Measurements from ENCODE around the gene SLC17A3. TPM values are rescaled to one million over a fixed set of nuclear protein-coding genes. Genes with fewer than 3 reads are reported as not detected.

The SLC17A3 gene
- total RNA-seq (2014; rRNA removed; shearing (Covaris generic)), result not detected in 2 replicates

- no peak for DNase-seq
- H3K36me3 ChIP-seq (replicated peaks; ENCODE audit: control insufficient read depth, insufficient read depth, low read length), result no peaks in the 10 kb centered on the region
- H3K4me3 ChIP-seq (ENCODE audit: insufficient read depth, low read depth, low read length), result no peak within 1 kb of the TSS
- H3K27me3 ChIP-seq (ENCODE audit: control insufficient read depth, insufficient read depth, low read length), result no peaks in the 10 kb centered on the region
Measured at GRCh38 chr6:25874118-25874517, at the start of gene SLC17A3. SLC17A3 (minus strand) TSS chr6:25874243; CDS start chr6:25868387, 5,856 bp downstream.

GRCh38 chr6:25922301-25922700 lies 48.3 kb upstream of the SLC17A3 start:
- Histone ChIP-seq H3K4me3 (ENCODE audit: insufficient read depth, low read depth, low read length) (no peak overlapping the region), H3K27me3 (ENCODE audit: control insufficient read depth, insufficient read depth, low read length) (no peaks in the 10 kb centered on the region), H3K36me3 (replicated peaks; ENCODE audit: control insufficient read depth, insufficient read depth, low read length) (no peaks in the 10 kb centered on the region)
- DNase-seq, result no peak

- DNase-seq, result no peak
- Histone ChIP-seq H3K27me3 (ENCODE audit: control insufficient read depth, insufficient read depth, low read length) (no peaks in the 10 kb centered on the region), H3K36me3 (replicated peaks; ENCODE audit: control insufficient read depth, insufficient read depth, low read length) (no peaks in the 10 kb centered on the region), H3K4me3 (ENCODE audit: insufficient read depth, low read depth, low read length) (no peak overlapping the region)
Measured at GRCh38 chr6:25921525-25922203, 47.6 kb upstream of the SLC17A3 start.

- no peak for DNase-seq
- H3K36me3 ChIP-seq (replicated peaks; ENCODE audit: control insufficient read depth, insufficient read depth, low read length), result no peaks in the 10 kb centered on the region
- H3K27me3 ChIP-seq (ENCODE audit: control insufficient read depth, insufficient read depth, low read length), result no peaks in the 10 kb centered on the region
Measured at GRCh38 chr6:25919657-25920056, 45.6 kb upstream of the SLC17A3 start.

GRCh38 chr6:25918083-25918683 lies 44.1 kb upstream of the SLC17A3 start:
- Histone ChIP-seq H3K36me3 (replicated peaks; ENCODE audit: control insufficient read depth, insufficient read depth, low read length) (no peaks in the 10 kb centered on the region), H3K4me3 (ENCODE audit: insufficient read depth, low read depth, low read length) (no peak overlapping the region), H3K27me3 (ENCODE audit: control insufficient read depth, insufficient read depth, low read length) (no peaks in the 10 kb centered on the region)
- DNase-seq, result no peak

More at GRCh38 chr6:25919657-25920056, 45.6 kb upstream of the SLC17A3 start:
- H3K4me3 ChIP-seq (ENCODE audit: insufficient read depth, low read depth, low read length), result no peak overlapping the region

GRCh38 chr6:25916789-25917490 lies 42.9 kb upstream of the SLC17A3 start:
- no peak overlapping the region for H3K4me3 ChIP-seq (ENCODE audit: insufficient read depth, low read depth, low read length)
- DNase-seq, result no peak
- H3K27me3 ChIP-seq (ENCODE audit: control insufficient read depth, insufficient read depth, low read length), result no peaks in the 10 kb centered on the region
- H3K36me3 ChIP-seq (replicated peaks; ENCODE audit: control insufficient read depth, insufficient read depth, low read length), result no peaks in the 10 kb centered on the region

GRCh38 chr6:25916330-25916729 lies 42.3 kb upstream of the SLC17A3 start:
- DNase-seq, result no peak
- H3K4me3 ChIP-seq (ENCODE audit: insufficient read depth, low read depth, low read length), result no peak overlapping the region
- H3K27me3 ChIP-seq (ENCODE audit: control insufficient read depth, insufficient read depth, low read length), result no peaks in the 10 kb centered on the region
- no peaks in the 10 kb centered on the region for H3K36me3 ChIP-seq (replicated peaks; ENCODE audit: control insufficient read depth, insufficient read depth, low read length)

- H3K36me3 ChIP-seq (replicated peaks; ENCODE audit: control insufficient read depth, insufficient read depth, low read length), result no peaks in the 10 kb centered on the region
- H3K27me3 ChIP-seq (ENCODE audit: control insufficient read depth, insufficient read depth, low read length), result no peaks in the 10 kb centered on the region
- DNase-seq, result no peak
- no peak overlapping the region for H3K4me3 ChIP-seq (ENCODE audit: insufficient read depth, low read depth, low read length)
Measured at GRCh38 chr6:25913741-25914140, 39.7 kb upstream of the SLC17A3 start.

GRCh38 chr6:25911351-25911750 lies 37.3 kb upstream of the SLC17A3 start:
- Histone ChIP-seq H3K27me3 (ENCODE audit: control insufficient read depth, insufficient read depth, low read length) (no peaks in the 10 kb centered on the region), H3K4me3 (ENCODE audit: insufficient read depth, low read depth, low read length) (no peak overlapping the region), H3K36me3 (replicated peaks; ENCODE audit: control insufficient read depth, insufficient read depth, low read length) (no peaks in the 10 kb centered on the region)
- DNase-seq, result no peak

- Histone ChIP-seq H3K36me3 (replicated peaks; ENCODE audit: control insufficient read depth, insufficient read depth, low read length) (no peaks in the 10 kb centered on the region), H3K4me3 (ENCODE audit: insufficient read depth, low read depth, low read length) (no peak overlapping the region), H3K27me3 (ENCODE audit: control insufficient read depth, insufficient read depth, low read length) (no peaks in the 10 kb centered on the region)
- DNase-seq, result no peak
Measured at GRCh38 chr6:25907475-25908014, 33.5 kb upstream of the SLC17A3 start.

- Histone ChIP-seq H3K27me3 (ENCODE audit: control insufficient read depth, insufficient read depth, low read length) (no peaks in the 10 kb centered on the region), H3K36me3 (replicated peaks; ENCODE audit: control insufficient read depth, insufficient read depth, low read length) (no peaks in the 10 kb centered on the region), H3K4me3 (ENCODE audit: insufficient read depth, low read depth, low read length) (no peak overlapping the region)
- no peak for DNase-seq
Measured at GRCh38 chr6:25903467-25904099, 29.5 kb upstream of the SLC17A3 start.

GRCh38 chr6:25902071-25902470 lies 28.0 kb upstream of the SLC17A3 start:
- no peak for DNase-seq
- no peak overlapping the region for H3K4me3 ChIP-seq (ENCODE audit: insufficient read depth, low read depth, low read length)
- H3K27me3 ChIP-seq (ENCODE audit: control insufficient read depth, insufficient read depth, low read length), result no peaks in the 10 kb centered on the region
- no peaks in the 10 kb centered on the region for H3K36me3 ChIP-seq (replicated peaks; ENCODE audit: control insufficient read depth, insufficient read depth, low read length)

GRCh38 chr6:25900843-25901242 lies 26.8 kb upstream of the SLC17A3 start:
- no peak for DNase-seq
- no peaks in the 10 kb centered on the region for H3K36me3 ChIP-seq (replicated peaks; ENCODE audit: control insufficient read depth, insufficient read depth, low read length)

GRCh38 chr6:25899580-25900408 lies 25.8 kb upstream of the SLC17A3 start:
- Histone ChIP-seq H3K4me3 (ENCODE audit: insufficient read depth, low read depth, low read length) (no peak overlapping the region), H3K27me3 (ENCODE audit: control insufficient read depth, insufficient read depth, low read length) (no peaks in the 10 kb centered on the region), H3K36me3 (replicated peaks; ENCODE audit: control insufficient read depth, insufficient read depth, low read length) (no peaks in the 10 kb centered on the region)
- no peak for DNase-seq

More at GRCh38 chr6:25900843-25901242, 26.8 kb upstream of the SLC17A3 start:
- Histone ChIP-seq H3K27me3 (ENCODE audit: control insufficient read depth, insufficient read depth, low read length) (no peaks in the 10 kb centered on the region), H3K4me3 (ENCODE audit: insufficient read depth, low read depth, low read length) (no peak overlapping the region)

All from H7 (cell line).